ENCODE measurements around the gene TULP3.
"Not testable (repeated sequence)": the region's sequence is repeated elsewhere in the genome, so short reads cannot be mapped to it uniquely, and the experiment has no call there.

TULP3 gene, protein sequence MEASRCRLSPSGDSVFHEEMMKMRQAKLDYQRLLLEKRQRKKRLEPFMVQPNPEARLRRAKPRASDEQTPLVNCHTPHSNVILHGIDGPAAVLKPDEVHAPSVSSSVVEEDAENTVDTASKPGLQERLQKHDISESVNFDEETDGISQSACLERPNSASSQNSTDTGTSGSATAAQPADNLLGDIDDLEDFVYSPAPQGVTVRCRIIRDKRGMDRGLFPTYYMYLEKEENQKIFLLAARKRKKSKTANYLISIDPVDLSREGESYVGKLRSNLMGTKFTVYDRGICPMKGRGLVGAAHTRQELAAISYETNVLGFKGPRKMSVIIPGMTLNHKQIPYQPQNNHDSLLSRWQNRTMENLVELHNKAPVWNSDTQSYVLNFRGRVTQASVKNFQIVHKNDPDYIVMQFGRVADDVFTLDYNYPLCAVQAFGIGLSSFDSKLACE

DNA sequence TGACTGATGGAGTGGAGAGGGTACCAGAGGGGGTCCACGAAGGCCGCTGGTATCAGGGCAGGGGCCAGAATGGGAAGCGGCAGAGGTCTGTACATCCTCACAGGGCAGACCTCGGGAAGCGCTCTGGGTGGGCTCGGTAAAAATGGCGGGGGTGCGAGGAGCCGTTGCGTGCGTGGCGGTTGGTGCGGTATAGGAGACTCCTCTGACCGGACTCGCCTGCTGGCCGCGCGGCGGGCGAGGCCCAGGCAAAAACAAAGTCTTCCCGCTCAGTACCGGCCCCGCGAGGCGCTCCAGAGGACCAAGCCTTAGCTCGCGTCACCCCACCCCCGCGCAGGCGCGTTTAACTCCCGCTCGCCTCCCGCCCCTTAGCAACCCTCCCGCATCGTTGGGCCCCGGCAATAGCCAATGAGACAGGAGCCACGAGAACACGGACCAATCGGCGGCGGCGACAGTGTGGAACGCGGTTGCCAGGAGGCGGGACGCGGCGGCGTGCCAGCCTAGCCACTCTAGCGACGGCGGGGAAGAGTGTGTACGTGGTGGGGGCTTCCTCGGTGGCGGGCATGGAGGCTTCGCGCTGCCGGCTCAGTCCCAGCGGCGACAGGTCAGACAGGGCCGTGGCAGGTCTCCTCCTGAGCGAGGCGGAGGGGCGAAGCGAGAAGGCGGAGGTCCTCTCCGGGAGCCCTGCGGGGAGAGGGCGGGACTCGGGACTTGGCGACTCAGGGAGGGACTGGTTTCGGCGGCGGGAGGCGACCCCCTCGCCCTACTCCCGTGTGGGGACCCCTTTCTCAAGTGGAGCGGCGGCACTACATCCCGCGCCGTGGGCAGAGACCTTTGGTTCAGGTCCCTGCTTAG, at the start of gene TULP3:
TULP3 (plus strand) TSS at position 504 of the 852 bp plus-strand sequence; CDS start at position 561, 57 bp downstream.
- peak; percentile 99 for DNase-seq

DNA sequence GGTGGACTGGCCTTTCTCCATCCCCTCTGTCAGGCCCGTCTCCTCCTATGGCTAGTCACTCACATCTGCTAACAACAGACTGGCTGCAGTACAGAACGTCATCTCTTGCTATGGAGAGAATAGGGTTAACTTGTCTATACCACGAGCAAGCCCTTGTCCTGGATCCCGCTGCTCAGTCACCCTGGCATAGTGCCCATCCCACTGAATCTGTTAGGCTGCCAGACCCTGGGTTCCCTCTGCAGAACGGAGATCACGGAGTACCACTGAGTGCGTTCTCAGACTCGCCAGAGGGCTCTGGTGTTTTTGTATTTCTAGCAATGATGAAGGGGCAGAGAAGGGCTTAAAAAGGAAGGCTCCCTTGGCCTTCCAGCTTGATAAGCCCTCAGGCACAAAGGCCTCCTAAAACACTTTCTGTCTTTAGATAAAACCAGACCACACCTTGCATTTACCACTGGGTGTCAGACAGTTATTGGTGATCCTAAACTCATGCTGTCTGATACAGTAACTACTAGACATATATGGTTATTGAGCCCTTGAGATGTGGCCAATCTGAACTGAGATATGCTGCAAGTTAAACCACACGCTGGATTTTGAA, 49.5 kb upstream of the TULP3 start:
- DNase-seq: no peak

DNA sequence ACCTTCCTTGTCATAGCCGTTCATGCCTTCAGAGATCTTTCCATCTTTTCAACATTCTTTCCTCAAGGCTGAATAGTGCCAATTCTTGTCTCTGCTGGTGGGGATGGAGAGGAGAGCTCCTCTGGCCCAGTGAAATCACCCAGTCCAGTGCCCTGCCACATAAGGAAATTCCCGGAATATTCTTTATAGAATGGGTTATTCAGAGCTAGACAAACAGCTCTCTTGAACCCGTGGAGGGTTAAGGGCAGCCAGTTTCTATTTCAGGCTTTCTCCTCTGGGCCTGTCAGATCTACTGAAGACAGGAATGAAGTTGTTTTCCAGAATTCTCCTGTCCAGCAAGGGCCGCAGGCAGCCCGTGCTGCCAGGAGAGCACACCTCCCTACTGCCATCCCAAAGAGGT, 47.7 kb upstream of the TULP3 start:
- DNase-seq: no peak

DNA sequence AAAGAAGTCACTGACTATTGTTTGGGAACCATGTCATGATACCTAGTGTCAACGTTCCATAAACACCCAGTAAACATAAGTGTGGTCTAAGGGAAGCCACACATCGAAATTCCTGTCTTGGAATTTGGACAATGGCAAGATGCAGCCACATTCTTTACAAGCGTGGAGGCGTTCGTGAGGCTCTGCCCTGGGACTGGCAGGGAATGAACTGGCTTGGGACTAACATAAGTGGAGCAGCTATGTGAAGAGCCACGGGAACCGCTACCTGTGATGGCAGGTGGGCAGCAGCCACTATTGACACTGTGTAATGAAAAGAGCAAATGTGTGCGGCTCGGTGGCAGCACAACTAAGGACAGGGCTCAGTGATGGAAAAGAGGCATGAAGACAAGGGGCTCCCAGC, 45.9 kb upstream of the TULP3 start:
- DNase-seq: no peak

DNA sequence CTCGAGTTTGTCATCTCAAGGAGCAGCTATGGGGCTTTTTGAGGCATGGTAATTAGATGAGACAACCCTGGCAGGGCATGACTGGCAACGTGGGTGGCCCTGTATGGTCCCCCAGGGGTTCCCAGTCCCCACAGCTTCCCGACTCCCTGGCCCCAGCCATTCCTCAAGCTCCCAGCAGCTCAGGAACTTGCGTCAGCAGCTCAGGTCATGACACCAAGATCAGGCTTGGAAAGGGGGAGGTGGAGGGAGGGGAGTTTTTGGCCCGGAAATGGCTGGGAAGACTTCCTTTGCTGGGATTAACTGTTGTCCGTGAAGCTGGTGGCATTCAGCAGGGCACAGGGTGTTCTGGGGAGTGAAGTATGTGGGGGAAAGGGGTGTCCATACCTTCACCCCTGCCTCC, 45.4 kb upstream of the TULP3 start:
- no peak for DNase-seq

DNA sequence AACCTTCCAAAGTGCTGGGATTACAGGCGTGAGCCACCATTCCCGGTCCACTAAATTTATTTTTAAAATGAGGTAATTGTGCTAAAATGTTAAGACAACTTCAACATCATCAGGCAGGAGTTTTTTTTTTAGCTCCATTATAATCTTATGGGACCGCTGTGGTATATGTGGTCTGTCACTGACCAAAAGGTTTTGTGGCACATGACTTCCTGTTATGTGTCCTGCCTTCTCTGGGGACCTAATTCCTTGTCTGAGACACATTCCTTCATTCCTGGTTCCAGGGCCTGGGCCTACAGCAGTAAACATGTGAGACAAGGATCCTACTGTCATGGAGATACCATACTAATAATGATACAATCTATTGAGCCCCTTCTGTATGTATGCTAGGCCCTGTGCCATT, 38.8 kb upstream of the TULP3 start:
- DNase-seq: no peak

DNA sequence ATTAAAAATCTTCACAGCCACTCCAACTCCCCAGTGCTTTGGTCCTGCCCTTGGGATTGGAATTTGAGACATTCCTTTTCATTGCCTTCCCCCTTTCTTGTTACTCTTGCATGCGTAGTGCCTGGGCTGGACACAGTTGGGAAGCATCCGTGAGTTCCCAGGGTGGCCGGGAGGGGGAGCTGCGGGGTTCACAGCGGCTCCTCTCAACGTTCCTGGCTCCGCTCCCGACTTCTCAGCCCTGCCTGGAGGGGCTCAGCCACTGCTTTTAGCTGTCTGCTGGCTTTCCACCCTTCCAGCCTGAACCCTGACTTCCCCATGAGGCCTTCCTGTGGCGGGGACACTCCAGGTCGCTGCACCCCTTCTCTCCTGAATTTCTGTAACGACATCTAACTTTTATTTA, 37.1 kb upstream of the TULP3 start:
- peak; percentile 47 for DNase-seq

DNA sequence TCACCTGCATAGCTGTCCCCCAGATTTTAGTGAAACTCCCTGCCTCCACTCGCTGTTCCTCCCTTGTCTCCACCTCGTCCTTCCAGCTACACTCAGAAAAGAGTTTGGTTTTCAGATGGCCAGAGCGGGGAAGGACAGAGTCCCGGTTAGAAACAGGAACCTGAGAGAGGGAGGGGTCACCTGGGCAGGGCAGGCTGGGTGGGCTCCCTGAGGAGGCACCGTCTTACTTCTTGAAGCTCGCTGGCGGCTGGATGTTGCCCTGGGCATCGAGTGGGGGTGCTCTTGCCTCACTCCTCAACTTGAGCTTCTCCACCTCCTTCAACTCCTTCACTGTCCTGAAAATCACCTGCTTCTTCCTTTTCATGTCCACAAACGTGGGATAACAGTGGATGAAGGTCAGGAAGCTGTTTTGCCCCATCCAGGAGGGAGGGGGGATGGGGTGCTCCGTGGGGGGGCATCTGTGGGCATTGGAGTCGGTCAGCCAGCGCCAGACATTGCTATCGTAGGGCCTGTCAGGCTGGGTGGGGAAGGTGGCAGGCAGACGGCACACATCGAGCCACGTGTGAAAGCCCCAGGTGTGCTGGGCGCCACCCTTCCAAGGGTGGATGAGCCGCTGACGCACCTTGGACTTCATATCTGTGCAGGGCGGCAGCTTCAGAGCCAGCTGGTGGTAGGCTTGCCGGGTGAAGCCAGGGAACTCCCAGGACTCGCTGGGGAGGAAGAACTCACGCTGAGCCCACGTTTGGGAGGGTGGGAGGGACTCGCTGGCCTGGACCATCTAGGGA, 35.8 kb upstream of the TULP3 start:
- DNase-seq: no peak

DNA sequence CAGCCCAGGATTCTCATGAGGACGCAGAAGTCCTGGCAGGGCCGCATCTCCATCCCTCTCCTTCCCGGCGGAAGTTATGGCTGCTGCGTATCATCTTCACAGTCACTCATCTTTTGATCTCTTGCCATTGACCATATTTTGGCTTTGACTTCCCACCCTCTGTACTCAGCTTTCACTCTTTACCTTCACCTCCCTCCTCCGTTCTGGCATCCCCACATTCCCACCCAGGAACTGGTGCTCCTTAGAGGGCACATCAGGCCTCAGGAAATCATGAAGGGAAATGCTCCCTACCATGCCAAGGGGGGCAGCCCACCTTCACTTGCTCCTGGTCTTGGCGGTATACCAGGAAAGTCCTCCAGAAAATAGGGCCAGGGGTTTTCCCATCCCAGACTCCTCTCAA, 35.1 kb upstream of the TULP3 start:
- no peak for DNase-seq

DNA sequence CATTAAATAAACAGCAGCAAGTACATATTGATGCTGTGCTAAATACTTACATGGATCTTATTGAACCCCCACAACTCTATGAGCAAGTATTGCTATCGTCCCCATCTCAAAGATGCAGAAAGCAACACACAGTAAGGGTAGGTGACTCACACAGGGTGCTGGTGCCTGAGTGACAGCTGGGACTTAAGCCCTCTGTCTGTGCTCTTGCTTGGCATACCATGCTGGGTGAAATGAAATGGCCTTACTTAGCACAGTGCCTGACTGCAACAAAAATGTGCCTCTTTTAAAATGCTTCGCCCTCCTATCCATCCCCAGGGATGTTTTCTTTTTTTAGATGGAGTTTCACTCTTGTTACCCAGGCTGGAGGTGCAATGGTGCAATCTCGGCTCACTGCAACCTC, 34.6 kb upstream of the TULP3 start:
- no peak for DNase-seq

DNA sequence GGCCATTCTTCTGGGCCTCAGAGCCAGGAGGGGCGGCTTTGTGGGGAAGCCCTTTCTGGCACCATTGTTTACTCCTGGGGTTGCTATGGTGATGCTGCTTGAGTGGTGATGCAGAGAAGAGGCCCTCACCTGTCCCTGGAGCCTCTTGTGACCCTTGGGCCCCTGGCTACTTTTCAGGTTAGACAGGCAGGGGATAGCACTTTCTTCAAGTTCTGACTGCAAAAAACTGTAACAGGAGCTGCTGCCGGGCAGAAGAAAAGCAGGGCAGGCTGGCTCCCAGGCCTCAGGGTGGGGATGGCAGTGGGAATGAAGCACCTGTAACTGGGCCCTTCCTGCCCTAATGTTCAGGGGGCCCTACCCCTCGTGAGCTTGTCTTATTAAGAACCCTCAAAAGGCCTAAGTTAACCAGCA, 33.7 kb upstream of the TULP3 start, which contains the start of gene TEX52:
TEX52 (minus strand) TSS at position 19 of the 411 bp plus-strand sequence; CDS start at position 6, 13 bp downstream.
- DNase-seq: no peak

DNA sequence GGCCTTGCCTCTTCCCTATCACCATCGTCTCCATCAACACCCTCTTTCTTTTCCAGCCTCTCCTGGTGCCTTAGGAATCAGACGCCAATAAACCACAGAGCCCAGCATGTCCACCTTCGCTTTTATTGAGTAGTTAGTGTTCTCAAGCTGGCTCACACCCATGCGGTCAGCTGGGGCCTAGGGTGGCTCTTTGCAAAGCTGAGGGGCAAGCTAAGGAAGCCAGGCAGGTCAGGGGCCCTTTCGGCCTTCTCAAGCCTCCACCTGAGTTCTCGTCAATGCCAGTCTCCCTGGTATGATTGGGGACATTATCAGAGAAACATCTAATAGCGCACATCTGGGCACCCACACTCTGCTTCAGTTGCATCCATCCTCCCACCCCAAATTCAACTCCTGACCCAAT, 33.1 kb upstream of the TULP3 start:
- DNase-seq: no peak

DNA sequence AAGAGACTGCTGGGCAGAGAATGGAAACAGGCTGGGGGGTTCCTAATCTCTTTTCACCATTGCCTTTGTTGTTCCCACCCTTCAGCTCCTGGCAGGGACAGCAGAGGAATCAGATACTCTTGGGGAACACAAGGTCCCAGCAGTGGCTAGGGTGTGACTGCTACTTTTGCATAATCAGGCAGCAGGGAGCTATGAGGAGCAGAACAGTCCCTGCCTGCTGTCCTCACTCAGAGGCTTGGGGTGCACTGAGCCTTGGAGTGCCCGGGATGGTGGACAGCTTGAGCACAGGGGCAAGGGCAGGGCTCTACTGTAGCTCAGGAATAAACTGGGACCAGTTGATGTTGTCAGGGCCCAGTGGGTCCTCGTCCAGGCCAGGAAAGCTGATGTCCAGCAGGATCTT, 32.4 kb upstream of the TULP3 start:
- no peak for DNase-seq

DNA sequence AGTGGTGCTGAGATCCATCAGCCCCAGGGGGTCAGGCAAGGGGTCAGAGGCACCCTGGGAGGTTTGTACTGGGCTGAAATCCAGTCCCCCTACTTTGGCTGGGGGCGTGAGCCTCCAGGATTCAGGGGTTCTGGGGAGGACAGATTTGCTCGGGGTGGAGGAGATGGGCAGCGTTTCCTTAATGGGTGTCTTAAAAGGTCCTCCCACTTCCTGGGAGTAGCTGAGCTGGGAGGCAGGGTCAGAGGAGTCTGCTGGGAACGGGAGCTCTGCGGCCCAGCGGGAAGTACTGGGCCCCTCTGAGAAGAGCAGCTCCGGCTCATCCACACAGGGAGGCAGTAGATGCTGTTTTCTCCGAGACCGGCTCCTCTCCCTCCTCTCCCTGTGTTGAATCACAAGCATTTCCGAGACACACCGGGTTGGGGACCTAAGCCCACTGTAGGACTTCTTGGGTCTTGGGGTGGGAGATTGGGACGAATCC, 31.7 kb upstream of the TULP3 start:
- no peak for DNase-seq

DNA sequence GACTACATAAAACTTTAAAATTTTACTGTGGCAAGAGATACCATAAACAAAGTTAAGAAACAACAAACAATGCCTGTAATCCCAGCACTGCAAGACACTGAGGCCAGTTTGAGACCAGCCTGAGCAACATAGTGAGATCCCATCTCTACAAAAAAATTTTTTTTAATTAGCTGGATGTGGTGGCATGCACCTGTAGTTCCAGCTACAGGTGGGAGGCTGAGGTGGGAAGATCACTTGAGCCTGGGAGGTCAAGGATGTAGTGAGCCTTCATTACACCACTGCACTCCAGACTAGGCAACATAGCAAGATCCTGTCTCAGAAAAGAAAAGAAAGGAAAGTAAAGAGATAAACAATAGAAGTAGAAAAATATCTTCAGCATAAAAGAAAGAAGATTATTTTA, 30.5 kb upstream of the TULP3 start:
- no peak for DNase-seq

DNA sequence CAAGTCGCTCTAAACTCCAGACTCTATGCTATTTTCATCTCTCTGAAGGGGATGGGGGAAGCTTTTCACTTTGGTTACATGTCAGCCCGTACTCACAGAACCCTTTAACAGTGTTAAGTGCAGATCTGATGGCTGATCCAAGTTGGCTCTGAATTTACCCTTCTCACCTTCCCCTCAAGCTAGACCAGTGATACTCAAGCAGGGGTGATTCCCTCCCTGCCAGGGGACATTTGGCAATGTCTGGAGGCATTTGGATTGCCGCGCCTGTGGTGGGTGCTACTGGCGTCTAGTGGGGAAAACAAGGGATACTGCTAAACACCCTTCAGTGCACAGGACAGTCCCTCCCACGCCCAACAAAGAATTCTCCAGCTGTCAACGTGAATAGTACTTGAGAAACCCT, 27.8 kb upstream of the TULP3 start:
- DNase-seq: no peak

DNA sequence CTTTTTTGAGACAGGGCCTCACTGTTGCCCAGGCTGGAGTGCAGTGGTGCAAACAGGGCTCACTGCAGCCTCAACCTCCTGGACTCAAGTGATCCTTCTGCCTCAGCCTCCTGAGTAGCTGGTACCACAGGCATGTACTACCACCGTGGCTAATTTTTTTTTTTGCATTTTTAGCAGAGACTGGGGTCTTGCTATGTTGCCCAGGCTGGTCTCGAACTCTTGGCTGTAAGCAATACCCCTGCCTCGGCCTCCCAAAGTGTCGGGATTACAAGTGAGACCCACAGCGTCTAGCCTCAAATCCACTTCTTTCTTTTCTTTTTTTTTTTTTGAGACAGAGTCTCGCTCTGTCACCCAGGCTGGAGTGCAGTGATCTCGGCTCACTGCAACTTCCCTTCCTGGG, 27.3 kb upstream of the TULP3 start:
- not testable (repeated sequence) for DNase-seq

DNA sequence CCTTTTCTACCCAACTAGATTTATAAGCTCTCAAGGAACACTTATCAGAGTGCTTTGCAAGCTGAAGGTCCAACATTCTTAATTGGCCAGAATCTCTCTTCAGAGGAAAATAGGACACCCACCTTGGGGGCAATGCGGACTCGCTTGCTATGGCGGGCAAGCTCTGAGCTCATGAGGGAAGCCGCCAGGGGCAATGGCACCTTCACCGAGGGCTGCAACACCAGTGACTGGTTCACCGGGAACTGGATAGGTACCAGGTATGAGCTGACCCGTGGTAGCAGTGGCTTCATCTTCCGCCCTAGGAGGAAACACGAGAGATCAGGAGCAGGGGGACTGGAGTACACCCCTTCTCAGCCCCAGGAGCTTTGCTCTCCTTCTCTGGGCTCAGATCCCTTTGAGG, 26.5 kb upstream of the TULP3 start:
- no peak for DNase-seq

DNA sequence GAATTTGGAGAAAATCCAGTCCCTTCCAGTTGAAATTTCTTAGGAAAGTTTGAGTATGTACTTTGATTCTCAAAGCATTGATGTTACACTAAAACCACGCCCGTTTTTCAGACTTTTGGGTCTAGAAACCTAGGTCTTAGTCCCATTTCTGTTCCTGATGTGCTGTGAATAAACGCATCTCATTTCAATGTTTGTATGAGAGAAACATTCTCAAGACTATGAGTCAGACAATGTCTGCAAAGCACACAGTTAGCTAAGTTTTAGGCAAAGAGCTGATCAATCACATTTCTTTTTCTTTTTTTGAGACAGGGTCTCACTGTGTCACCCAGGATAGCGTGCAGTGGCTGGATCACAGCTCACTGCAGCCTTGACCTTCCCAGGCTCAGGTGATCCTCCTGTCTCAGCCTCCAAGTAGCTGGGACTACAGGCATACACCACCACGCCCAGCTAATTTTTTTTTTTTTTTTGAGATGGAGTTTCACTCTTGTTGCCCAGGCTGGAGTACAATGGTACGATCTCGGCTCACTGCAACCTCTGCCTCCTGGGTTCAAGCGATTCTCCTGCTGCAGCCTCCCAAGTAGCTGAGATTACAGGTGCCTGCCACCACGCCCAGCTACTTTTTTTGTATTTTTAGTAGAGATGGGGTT, 21.6 kb upstream of the TULP3 start:
- not testable (repeated sequence) for DNase-seq

DNA sequence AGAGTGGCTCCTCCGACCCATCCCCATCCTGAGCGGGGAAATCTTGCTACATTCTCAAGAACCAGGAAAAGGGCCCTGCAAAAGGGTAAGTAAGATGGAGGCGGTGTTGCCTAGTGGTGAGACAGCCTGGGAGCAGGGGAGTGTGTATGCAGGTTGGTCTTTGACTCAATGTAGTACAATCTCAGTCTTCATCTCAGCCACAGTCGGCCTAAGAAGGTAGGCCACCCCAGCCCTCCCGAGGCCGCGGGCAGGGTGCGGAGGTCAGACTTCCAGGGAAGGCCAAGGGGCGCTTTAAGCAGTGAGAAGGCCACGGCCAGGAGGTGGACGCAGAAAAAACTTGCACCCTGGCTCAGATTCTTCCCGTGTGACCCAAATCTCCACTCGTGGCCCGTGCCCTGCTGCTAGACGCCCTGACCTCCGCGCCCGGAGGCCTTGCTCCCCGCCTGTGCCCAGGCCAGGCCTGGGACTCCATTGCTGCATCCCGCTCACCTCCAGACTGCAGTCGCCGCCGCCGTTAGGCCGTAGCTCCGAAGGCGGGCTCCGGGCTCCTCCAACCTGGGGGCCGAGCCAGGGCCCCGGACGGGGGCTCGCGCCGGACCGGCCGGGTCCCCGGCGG, 14.2 kb upstream of the TULP3 start:
- no peak for DNase-seq

Measured in activated naive CD4-positive, alpha-beta T cell treated with anti-CD3 and anti-CD28 coated beads, Interleukin-2, amount 50 U/mL, for 16 hours (primary cell).